ENCODE data around the gene PTPRA.
A peak's percentile ranks its signal among the peaks of the same experiment; 100 is the strongest.
"Not testable (repeated sequence)": the region's sequence is repeated elsewhere in the genome, so short reads cannot be mapped to it uniquely, and the experiment has no call there.

Gene PTPRA

GRCh38 chr20:3045816-3046676 is 172.8 kb downstream of the PTPRA start, which contains the start of gene MRPS26:
MRPS26 (plus strand) TSS chr20:3046052; CDS start chr20:3046069, 17 bp downstream.
- peak; percentile 52 for DNase-seq

GRCh38 chr20:3046677-3047462 is 173.6 kb downstream of the PTPRA start:
- DNase-seq = peak; percentile 76

GRCh38 chr20:3047486-3048419 is 174.5 kb downstream of the PTPRA start:
- no peak for DNase-seq

- no peak for DNase-seq
Observed at GRCh38 chr20:3051385-3052019, 178.2 kb downstream of the PTPRA start.

DNA sequence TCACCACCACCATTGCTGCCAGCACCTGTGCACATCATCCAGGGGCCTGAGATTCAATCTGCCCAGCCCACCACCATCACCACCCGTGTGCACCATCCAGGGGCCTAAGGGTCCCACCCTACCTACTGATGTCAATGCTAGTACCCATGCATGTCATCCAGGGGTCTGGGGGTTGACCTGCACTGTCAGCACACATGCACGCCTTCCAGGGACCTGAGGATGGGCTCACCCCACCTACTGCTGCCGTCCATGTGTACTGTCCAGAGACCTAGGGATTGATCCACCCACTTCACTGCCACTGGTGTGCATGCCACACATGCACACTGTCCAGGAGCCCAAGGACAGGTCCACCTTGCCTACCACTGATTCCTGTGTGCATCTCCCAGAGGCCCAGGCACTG is 186.2 kb downstream of the PTPRA start:
- no peak for DNase-seq

GRCh38 chr20:3064119-3064518 is 190.8 kb downstream of the PTPRA start:
- not testable (repeated sequence) for DNase-seq

DNA sequence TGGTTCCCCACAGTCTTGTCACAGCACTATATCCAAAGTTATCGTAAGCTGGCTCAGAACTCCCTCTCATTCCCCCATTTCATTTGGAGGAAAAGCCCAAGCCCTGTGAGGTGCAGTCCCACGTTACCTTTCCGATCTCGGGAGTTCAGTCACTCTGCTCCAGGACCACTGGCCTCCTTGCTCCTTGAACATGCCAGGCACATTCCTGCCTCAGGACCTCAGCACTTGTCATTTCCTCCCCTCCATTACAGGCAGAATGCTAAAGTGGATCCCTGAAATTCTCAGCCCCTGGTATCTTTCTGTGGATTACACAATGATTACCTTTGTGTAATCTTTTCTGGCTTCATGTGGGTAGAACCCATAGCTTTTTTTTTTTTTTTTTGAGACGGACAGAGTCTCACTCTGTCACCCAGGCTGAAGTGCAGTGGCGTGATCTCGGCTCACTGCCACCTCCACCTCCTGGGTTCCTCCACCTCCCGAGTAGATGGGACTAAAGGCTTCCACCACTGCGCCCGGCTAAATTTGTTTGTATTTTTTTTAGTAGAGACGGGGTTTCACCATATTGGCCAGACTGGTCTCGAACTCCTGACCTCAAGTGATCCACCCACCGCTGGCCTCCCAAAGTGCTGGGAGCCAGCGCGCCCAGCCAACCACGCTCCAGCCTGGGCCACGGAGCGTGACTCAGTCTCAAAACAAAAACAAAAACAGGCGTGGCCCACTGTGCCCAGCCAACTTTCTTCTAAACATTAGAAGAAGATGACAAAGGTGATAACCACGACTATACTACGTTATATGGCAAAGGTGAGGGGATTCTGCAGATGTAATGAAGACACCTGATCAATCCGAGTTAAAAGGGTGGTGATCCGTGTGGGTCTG is 194.1 kb downstream of the PTPRA start:
- DNase-seq = no peak

DNA sequence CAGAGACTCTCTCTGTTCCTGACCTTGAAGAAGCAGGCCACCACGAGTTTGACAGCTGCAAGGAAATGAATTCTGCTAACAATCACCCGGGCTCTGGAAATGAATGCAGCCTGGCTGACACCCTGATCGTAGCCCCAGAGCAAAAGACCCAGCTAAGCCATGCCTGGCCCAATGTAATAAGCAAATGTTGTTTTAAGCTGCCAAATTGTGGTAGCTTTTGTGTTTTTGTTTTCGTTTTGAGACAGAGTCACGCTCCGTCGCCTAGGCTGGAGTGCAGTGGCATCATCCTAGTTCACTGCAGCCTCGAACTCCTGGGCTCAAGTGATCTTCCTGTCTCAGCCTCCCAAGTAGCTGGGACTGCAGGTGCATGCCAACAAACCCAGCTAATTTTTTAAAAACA is 194.8 kb downstream of the PTPRA start:
- DNase-seq = no peak

DNA sequence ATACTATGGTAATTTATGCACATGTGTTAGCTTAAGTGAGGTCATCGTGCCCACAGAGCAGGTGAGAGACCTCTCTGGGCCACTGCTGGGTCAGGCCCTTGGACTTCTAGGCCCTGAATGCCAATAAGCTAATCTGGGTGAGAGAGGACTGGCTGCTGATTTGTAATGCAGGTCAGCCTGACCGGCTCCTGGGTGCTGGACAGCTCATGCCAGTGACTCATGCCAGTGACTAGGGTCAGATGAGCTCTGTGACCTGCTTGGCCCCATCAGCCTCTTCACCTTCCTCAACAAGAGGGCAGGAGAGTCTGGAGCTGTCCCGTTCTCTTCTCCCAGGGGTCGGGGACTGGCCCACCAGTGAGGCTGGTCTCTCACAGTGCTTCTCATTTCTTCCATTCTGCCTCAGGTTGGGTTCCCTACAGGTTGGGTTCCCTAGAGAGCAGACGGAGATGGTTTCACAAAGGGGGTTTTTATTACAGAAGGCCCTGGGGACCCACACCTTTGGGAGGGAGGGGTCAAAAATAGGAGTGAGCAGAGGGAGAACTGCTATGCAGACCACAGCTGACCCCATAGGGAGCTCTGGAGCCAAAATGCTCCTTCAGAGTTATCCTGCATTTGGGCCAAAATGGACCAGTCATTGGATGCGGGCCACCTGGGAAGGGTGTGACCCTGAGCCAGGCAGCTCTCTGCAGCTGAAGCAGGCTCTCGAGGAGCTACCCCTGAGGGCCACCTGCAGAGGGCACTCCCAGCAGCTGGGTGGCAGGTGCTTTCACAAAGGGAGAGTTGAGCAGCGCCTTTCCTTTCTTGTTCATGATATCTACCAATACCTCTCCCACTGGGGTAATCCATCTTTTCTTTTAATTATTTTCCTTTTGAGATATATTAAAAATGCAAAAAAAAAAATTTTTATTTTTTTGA is 196.0 kb downstream of the PTPRA start:
- peak; percentile 73 for DNase-seq

GRCh38 chr20:3070725-3071124 is 197.4 kb downstream of the PTPRA start:
- no peak for DNase-seq

DNA sequence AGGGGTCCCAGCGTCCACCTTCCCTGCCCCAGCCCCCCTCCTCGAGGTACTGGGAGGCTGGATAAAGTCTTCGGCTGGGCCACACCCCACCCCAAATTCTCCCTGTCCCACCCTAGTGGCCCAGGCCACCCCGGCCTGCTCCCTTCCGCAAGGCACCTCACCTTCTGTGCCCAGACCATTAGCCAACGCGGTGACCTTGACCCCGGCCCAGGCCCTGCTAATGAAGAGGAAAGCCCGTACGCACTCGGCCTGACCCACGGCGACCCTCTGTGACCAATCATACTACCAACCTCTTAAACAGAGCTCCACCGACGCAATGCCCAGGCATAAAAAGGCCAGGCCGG is 198.0 kb downstream of the PTPRA start:
- DNase-seq = no peak

DNA sequence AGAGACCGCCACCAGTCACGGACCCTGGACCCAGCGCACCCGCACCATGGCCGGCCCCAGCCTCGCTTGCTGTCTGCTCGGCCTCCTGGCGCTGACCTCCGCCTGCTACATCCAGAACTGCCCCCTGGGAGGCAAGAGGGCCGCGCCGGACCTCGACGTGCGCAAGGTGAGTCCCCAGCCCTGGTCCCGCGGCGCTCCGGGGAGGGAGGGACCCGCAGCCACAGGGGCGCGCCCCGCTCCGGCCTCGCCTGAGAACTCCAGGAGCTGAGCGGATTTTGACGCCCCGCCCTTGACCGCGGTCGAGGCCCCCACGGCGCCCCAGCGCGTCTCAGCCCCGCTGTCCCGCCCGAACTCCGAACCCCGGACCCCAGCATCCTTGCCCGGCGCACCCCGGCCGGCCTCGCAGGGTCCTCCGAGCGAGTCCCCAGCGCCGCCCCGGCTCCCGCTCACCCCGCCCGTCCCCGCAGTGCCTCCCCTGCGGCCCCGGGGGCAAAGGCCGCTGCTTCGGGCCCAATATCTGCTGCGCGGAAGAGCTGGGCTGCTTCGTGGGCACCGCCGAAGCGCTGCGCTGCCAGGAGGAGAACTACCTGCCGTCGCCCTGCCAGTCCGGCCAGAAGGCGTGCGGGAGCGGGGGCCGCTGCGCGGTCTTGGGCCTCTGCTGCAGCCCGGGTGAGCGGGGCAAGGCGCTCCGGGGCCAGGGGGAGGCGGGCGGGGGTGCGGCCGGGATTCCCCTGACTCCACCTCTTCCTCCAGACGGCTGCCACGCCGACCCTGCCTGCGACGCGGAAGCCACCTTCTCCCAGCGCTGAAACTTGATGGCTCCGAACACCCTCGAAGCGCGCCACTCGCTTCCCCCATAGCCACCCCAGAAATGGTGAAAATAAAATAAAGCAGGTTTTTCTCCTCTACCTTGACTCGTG is 198.6 kb downstream of the PTPRA start, which contains the start of gene OXT:
OXT (plus strand) TSS at position 11 of the 920 bp plus-strand sequence; CDS start at position 47, 36 bp downstream.
- no peak for DNase-seq

- no peak for DNase-seq
Observed at GRCh38 chr20:3072530-3073250, 199.4 kb downstream of the PTPRA start.

DNA sequence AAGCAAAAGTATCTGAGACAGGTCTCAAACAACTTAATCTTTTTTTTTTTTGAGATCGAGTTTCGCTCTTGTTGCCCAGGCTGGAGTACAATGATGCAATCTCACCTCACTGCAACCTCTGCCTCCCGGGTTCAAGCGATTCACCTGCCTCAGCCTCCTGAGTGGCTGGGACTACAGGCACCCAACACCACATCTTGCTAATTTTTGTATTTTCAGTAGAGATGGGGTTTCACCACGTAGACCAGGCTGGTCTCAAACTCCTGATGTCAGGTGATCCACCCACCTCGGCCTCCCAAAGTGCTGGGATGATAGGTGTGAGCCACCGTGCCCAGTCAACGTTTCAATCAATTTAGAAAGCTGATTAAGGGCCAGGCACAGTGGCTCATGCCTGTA is 200.0 kb downstream of the PTPRA start:
- not testable (repeated sequence) for DNase-seq

- DNase-seq = no peak
Observed at GRCh38 chr20:3074812-3075211, 201.5 kb downstream of the PTPRA start.

DNA sequence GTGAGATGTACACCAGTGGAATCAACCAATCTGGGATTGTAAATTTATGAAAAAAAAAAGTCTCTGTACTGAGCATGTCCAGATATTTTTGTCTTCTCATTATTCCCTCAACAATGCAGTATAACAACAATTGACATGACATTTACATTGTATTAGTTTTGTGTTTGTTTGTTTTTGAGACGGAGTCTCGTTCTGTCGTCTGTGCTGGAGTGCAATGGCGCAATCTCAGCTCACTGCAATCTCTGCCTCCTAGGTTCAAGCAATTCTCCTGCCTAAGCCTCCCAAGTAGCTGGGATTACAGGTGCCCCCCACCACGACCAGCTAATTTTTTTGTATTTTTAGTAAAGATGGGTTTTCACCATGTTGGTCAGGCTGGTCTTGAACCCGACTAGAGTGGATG is 202.0 kb downstream of the PTPRA start:
- not testable (repeated sequence) for DNase-seq

GRCh38 chr20:3077618-3078134 is 204.4 kb downstream of the PTPRA start:
- no peak for DNase-seq

DNA sequence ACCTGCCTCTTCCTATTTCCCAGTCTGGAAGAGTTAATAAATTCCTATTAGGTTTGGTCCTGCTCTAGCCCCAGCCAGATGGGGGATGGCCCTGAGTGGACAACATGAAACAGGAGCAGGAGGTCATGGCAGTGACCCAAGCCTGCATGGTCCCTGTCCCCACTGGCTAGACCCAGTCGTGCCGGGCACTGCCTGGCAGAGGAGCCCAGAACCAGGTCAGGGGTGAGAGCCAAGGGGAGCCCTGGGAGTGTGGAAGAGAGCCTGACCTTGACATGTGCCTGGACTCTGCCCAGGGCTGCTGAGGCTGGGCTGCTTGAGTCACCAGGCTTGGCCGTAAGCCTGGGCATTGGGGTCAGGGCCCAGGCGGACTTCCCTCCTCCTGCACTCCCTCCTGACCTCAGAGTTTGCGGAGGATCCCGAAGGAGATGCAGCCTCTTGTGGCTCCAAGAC is 207.7 kb downstream of the PTPRA start:
- no peak for DNase-seq
